A549 (cell line): ENCODE data around the gene CLK2. TPM values are rescaled to one million over a fixed set of nuclear protein-coding genes. Genes with fewer than 3 reads are reported as not detected.

Source experiments
- ATAC-seq, 2 experiments: fragments of 200-7000 bp in 1 of 2; fragments of >200 bp in 1 of 2; cut with Nextera tagmentation in 1 of 2; cut with Tn5 transposase in 1 of 2; 3 replicates each; pipeline versions ENCODE4 v1.8.0 to v1.9.1; 2018 to 2020; ENCODE audit warnings: mild to moderate bottlenecking in 1 of 2, moderate library complexity in 1 of 2
- CTCF ChIA-PET: fragments of 300-600 bp; sonication (Branson Sonifier 250); formaldehyde crosslinking; extraction: SDS; loops from one replicate; lab custom pipeline; 2021; ENCODE audit warnings: antibody characterized with exemption, inconsistent platforms; lab: Yijun Ruan, JAX
- POLR2A ChIA-PET: fragments of 350-600 bp; formaldehyde crosslinking; extraction: SDS; loops from one replicate; lab custom pipeline; 2021; ENCODE audit warnings: antibody characterized with exemption, inconsistent platforms; lab: Yijun Ruan, JAX
- DNase-seq, 2 experiments: peaks; one replicate each; pipeline versions ENCODE4 v3.0.0 to v3.0.0-alpha.2; 2011 to 2016; ENCODE audit warnings: low read depth in 1 of 2, low spot score in 1 of 2
- FAIRE-seq: peaks from 2 replicates; lab custom pipeline; 2011; peaks lifted over from hg19 to GRCh38; lab: Jason Lieb, UNC
- H3K27ac ChIP-seq, 2 experiments: fragments of >200 bp; sonication (Bioruptor Twin); formaldehyde crosslinking; 3 replicates each; pipeline ENCODE4 v1.5.1; 2016 to 2017
- H3K4me1 ChIP-seq: fragments of >200 bp; sonication (Bioruptor Twin); formaldehyde crosslinking; 3 replicates; pipeline ENCODE4 v1.6.1; 2016
- H3K4me2 ChIP-seq: fragments of >200 bp; sonication (Bioruptor Twin); formaldehyde crosslinking; 3 replicates; pipeline ENCODE4 v1.6.1; 2016
- H3K4me3 ChIP-seq: fragments of >200 bp; sonication (Bioruptor Twin); formaldehyde crosslinking; 3 replicates; pipeline ENCODE4 v1.5.1; 2016
- H3K9me3 ChIP-seq: fragments of >200 bp; sonication (Bioruptor Twin); formaldehyde crosslinking; 3 replicates; pipeline ENCODE4 v1.6.1; 2016
- CEBPB ChIP-seq, 2 experiments: fragments of >200 bp in 1 of 2; sonication (Bioruptor Twin) in 1 of 2; formaldehyde crosslinking in 1 of 2; IDR thresholded peaks; 2 replicates each; pipeline ENCODE4 v1.6.1; 2012 to 2016
- CHD2 ChIP-seq: fragments of 150-350 bp; IDR thresholded peaks from 2 replicates; pipeline ENCODE4 v1.6.1; 2014; ENCODE audit warnings: low read length; ENCODE audit not compliant: partially characterized antibody
- CHD4 ChIP-seq: fragments of 200-600 bp; sonication (generic); IDR thresholded peaks from 2 replicates; pipeline ENCODE4 v1.6.1; 2016; ENCODE audit warnings: antibody characterized with exemption, mild to moderate bottlenecking, borderline replicate concordance
- CTCF ChIP-seq: fragments of >200 bp; sonication (Bioruptor Twin); formaldehyde crosslinking; IDR thresholded peaks from 3 replicates; pipeline ENCODE4 v1.5.1; 2016
- E2F6 ChIP-seq: IDR thresholded peaks from 2 replicates; pipeline ENCODE4 v1.6.1; 2012; ENCODE audit warnings: low read depth, borderline replicate concordance
- EHMT2 ChIP-seq: fragments of 200-600 bp; sonication (generic); IDR thresholded peaks from 2 replicates; pipeline ENCODE4 v1.6.1; 2016; ENCODE audit warnings: antibody characterized with exemption, low read depth, mild to moderate bottlenecking, moderate library complexity
- EP300 ChIP-seq, 2 experiments: fragments of >200 bp; sonication (Bioruptor Twin); formaldehyde crosslinking; IDR thresholded peaks; 2 replicates in 1 of 2; 3 replicates in 1 of 2; pipeline ENCODE4 v1.6.1; 2016 to 2017
- FOSL2 ChIP-seq, 2 experiments: fragments of 450-650 bp in 1 of 2; fragments of >200 bp in 1 of 2; sonication (Bioruptor Twin) in 1 of 2; formaldehyde crosslinking; IDR thresholded peaks; 2 replicates each; pipeline versions ENCODE4 v1.5.0 to v1.6.1; 2016 to 2020; ENCODE audit warnings: mild to moderate bottlenecking in 1 of 2, moderate library complexity in 1 of 2
- FOXS1 ChIP-seq: fragments of 250-450 bp; sonication (Bioruptor Pico); IDR thresholded peaks from 2 replicates; pipeline ENCODE4 v1.5.0; 2020; ENCODE audit warnings: mild to moderate bottlenecking, moderate library complexity
- GATA3 ChIP-seq: IDR thresholded peaks from 2 replicates; pipeline ENCODE4 v1.6.1; 2012; ENCODE audit warnings: borderline replicate concordance
- HDAC2 ChIP-seq: fragments of 200-600 bp; sonication (generic); IDR thresholded peaks from 2 replicates; pipeline ENCODE4 v1.6.1; 2016
- HES2 ChIP-seq: fragments of >200 bp; sonication (Bioruptor Twin); formaldehyde crosslinking; IDR thresholded peaks from 2 replicates; pipeline ENCODE4 v1.6.1; 2016
- HMGXB4 ChIP-seq: fragments of 250-450 bp; sonication (Bioruptor Pico); IDR thresholded peaks from 2 replicates; pipeline ENCODE4 v1.5.0; 2021; ENCODE audit warnings: mild to moderate bottlenecking, moderate library complexity, borderline replicate concordance
- HOXB13 ChIP-seq: fragments of 250-450 bp; sonication (Bioruptor Pico); IDR thresholded peaks from 2 replicates; pipeline ENCODE4 v1.5.0; 2020; ENCODE audit warnings: low read depth, mild to moderate bottlenecking, moderate library complexity
- HOXB5 ChIP-seq: fragments of 250-450 bp; sonication (Bioruptor Pico); IDR thresholded peaks from 2 replicates; pipeline ENCODE4 v1.5.0; 2020; ENCODE audit warnings: mild to moderate bottlenecking, moderate library complexity
- JUNB ChIP-seq: fragments of >200 bp; sonication (Bioruptor Twin); formaldehyde crosslinking; IDR thresholded peaks from 2 replicates; pipeline ENCODE4 v1.6.1; 2016
- KDM1A ChIP-seq: fragments of 200-600 bp; sonication (generic); IDR thresholded peaks from 2 replicates; pipeline ENCODE4 v1.6.1; 2016; ENCODE audit warnings: low read depth, mild to moderate bottlenecking
- KDM5A ChIP-seq: fragments of 200-600 bp; sonication (generic); IDR thresholded peaks from 2 replicates; pipeline ENCODE4 v1.6.1; 2016; ENCODE audit warnings: antibody characterized with exemption, mild to moderate bottlenecking
- MAFK ChIP-seq: fragments of 450-650 bp; IDR thresholded peaks from 2 replicates; pipeline ENCODE4 v1.6.1; 2014; ENCODE audit not compliant: partially characterized antibody
- MAZ ChIP-seq: fragments of 150-350 bp; IDR thresholded peaks from 2 replicates; pipeline ENCODE4 v1.6.1; 2014; ENCODE audit warnings: antibody characterized with exemption, low read depth, low read length, borderline replicate concordance
- NFE2L2 ChIP-seq: fragments of 150-350 bp; conservative IDR thresholded peaks from 2 replicates; pipeline ENCODE4 v1.6.1; 2014; ENCODE audit warnings: low read length
- PHF8 ChIP-seq: fragments of 200-600 bp; sonication (generic); IDR thresholded peaks from 2 replicates; pipeline ENCODE4 v1.6.1; 2016; ENCODE audit warnings: low read depth, mild to moderate bottlenecking, antibody characterized with exemption, moderate library complexity, borderline replicate concordance
- POLR2A ChIP-seq: IDR thresholded peaks from 2 replicates; pipeline ENCODE4 v1.6.1; 2012; ENCODE audit warnings: mild to moderate bottlenecking, low read length
- POLR2AphosphoS2 ChIP-seq: conservative IDR thresholded peaks from 2 replicates; pipeline ENCODE4 v1.6.1; 2012; ENCODE audit warnings: low read length, improper control_type of control experiment, inconsistent platforms
- RARB ChIP-seq: fragments of 250-450 bp; sonication (Bioruptor Pico); IDR thresholded peaks from 2 replicates; pipeline ENCODE4 v1.8.0; 2021; ENCODE audit warnings: mild to moderate bottlenecking, moderate library complexity
- RFX5 ChIP-seq: fragments of 450-650 bp; IDR thresholded peaks from 2 replicates; pipeline ENCODE4 v1.7.1; 2014; ENCODE audit warnings: antibody characterized with exemption, mild to moderate bottlenecking, moderate library complexity
- TP53 ChIP-seq: fragments of 250-450 bp; sonication (Bioruptor Pico); IDR thresholded peaks from 2 replicates; pipeline ENCODE4 v1.5.0; 2021; ENCODE audit warnings: mild to moderate bottlenecking, moderate library complexity
- ZFP36 ChIP-seq: fragments of 450-650 bp; IDR thresholded peaks from 2 replicates; pipeline ENCODE4 v1.6.1; 2014; ENCODE audit warnings: borderline replicate concordance; ENCODE audit not compliant: partially characterized antibody
- WGBS: methylation state at CpG from one replicate; pipeline ENCODE4 v1.1.6; 2017; ENCODE audit errors: missing lambda C conversion rate; 5-methylcytosine and 5-hydroxymethylcytosine counted together
- polyA plus RNA-seq, 4 experiments: library from polyadenylated mRNA; depleted of rRNA in 3 of 4; stranded (reverse); fragments of >200 nt; fragmentation: RNase III in 1 of 4; extraction: RNeasy Plus Mini Kit Qiagen cat#74134 plus additional on column Dnase treatment in 1 of 4; gene quantifications; 2 replicates in 3 of 4; 3 replicates in 1 of 4; pipeline ENCODE4 v1.2.3, GENCODE V29; 2011 to 2017
- TF ChIP-seq, protein P1 (sequence below): IDR thresholded peaks from 2 replicates; pipeline ENCODE4 v1.6.1; 2012
- TF ChIP-seq, protein P2 (sequence below): fragments of 150-350 bp; IDR thresholded peaks from 2 replicates; pipeline ENCODE4 v1.6.1; 2014; ENCODE audit warnings: low read depth, mild to moderate bottlenecking, low read length

The CLK2 gene
- polyA plus RNA-seq, 2 of the 4 experiments (the other 2 are of a cell fraction), result 37.9 to 45.7 TPM

DNA sequence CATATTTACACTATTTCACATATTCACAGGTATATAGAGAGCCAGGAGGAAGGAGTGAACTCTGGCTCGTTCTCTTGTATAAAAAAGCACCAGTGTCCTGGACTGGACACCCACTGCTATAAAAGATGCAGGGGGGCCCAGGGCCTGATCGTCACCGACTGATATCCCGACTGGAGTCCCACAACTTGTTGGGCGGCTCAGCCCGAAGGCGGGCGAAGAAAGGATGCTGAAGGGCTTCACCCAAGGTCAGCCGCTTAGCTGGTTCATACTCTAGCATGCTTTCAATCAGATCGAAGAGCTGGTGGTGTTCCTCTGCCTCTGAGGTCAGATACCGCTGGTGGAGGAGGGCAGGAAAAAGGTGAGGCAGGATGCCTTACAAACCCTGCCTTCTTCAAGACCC is 10.2 kb downstream of the CLK2 start:
- H3K9me3 ChIP-seq, result no peaks in the 10 kb centered on the region
- peaks cover 14% of the 10 kb centered on the region for H3K4me1 ChIP-seq
- no peak for ATAC-seq
- ChIA-PET CTCF (interaction anchor here (1.0 to 16.5 kb wide), 4 partner anchors 13 to 61 kb away, joined by 3 to 326 read pairs (median 4); partner anchors contain the start of gene FDPS), POLR2A (interaction anchor here (0.9 kb wide), 1 partner anchor 10 kb away, joined by 5 read pairs; the partner anchor contains the start of gene CLK2)
- 95% methylated on average over 11 of the region's 11 CpGs for WGBS
- H3K27ac ChIP-seq, result peak overlapping the region in 1 of 2 experiments; percentile 97; a peak in 1 of 6 replicates
- no peak for FAIRE-seq
- TF ChIP-seq E2F6 (no peak), FOXS1 (CRISPR knock-in tag) (no peak), ZFP36 (no peak), JUNB (no peak), KDM5A (no peak), RFX5 (no peak), GATA3 (no peak), CHD2 (no peak), KDM1A (no peak), PHF8 (no peak), CEBPB (IDR thresholded peaks at IDR 0.05) (no peak), MAFK (no peak), HES2 (no peak), CTCF (no peak), NFE2L2 (no peak), HOXB5 (CRISPR knock-in tag) (no peak), HOXB13 (CRISPR knock-in tag) (no peak)
- TF ChIP-seq, protein P1, sequence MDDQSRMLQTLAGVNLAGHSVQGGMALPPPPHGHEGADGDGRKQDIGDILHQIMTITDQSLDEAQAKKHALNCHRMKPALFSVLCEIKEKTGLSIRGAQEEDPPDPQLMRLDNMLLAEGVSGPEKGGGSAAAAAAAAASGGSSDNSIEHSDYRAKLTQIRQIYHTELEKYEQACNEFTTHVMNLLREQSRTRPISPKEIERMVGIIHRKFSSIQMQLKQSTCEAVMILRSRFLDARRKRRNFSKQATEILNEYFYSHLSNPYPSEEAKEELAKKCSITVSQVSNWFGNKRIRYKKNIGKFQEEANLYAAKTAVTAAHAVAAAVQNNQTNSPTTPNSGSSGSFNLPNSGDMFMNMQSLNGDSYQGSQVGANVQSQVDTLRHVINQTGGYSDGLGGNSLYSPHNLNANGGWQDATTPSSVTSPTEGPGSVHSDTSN, result no peak
- no peak for DNase-seq
- peak overlapping the region; percentile 91; the same call in 1 of the 3 replicates for H3K4me2 ChIP-seq
- no peak overlapping the region for H3K4me3 ChIP-seq

- Histone ChIP-seq H3K4me2 (peak within 1 kb of the TSS; percentile 98), H3K4me1 (peaks cover 14% of the 10 kb centered on the region), H3K27ac (peak within 1 kb of the TSS; percentile 88 to 97), H3K4me3 (peak within 1 kb of the TSS; percentile 86), H3K9me3 (no peaks in the 10 kb centered on the region)
- ATAC-seq (peak; percentile 96 to 98), FAIRE-seq (no peak), DNase-seq (peak; percentile 99 to 100)
- ChIA-PET POLR2A (interaction anchor here (0.6 to 1.8 kb wide), 5 partner anchors 11 to 348 kb away, joined by 3 to 25 read pairs (median 4); partner anchors contain the start of genes CLK2, FDPS and MSTO1), CTCF (interaction anchor here (0.7 to 16.5 kb wide), 3 partner anchors 12 to 60 kb away, joined by 3 to 326 read pairs (median 3); no protein-coding TSS in a partner anchor)
- under 1% methylated on average over 36 of the region's 47 CpGs for WGBS
- TF ChIP-seq FOSL2 (IDR thresholded peaks at IDR 0.05), result no peak
- TF ChIP-seq FOSL2 (CRISPR knock-in tag; IDR thresholded peaks at IDR 0.05), result no peak
- TF ChIP-seq CEBPB (IDR thresholded peaks at IDR 0.05), result no peak
- TF ChIP-seq, protein P2, sequence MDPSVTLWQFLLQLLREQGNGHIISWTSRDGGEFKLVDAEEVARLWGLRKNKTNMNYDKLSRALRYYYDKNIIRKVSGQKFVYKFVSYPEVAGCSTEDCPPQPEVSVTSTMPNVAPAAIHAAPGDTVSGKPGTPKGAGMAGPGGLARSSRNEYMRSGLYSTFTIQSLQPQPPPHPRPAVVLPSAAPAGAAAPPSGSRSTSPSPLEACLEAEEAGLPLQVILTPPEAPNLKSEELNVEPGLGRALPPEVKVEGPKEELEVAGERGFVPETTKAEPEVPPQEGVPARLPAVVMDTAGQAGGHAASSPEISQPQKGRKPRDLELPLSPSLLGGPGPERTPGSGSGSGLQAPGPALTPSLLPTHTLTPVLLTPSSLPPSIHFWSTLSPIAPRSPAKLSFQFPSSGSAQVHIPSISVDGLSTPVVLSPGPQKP, result no peak
- TF ChIP-seq HMGXB4 (CRISPR knock-in tag), result no peak
- TF ChIP-seq EP300 (IDR thresholded peaks at IDR 0.05), result no peak
- peak; percentile 86 for TF ChIP-seq POLR2AphosphoS2
- TF ChIP-seq RFX5, result no peak
- TF ChIP-seq EHMT2, result no peak
- TF ChIP-seq RARB (CRISPR knock-in tag), result peak; percentile 59; the same call in 1 of the 2 replicates
- no peak for TF ChIP-seq CHD4
- no peak for TF ChIP-seq GATA3
- no peak for TF ChIP-seq FOXS1 (CRISPR knock-in tag)
- no peak for TF ChIP-seq MAZ
- no peak for TF ChIP-seq TP53 (CRISPR knock-in tag)
- TF ChIP-seq HDAC2, result no peak
- TF ChIP-seq POLR2A, result peak; percentile 84
Observed at GRCh38 chr1:155261852-155262673, 11.2 kb downstream of the CLK2 start, which contains the start of gene SCAMP3. Gene SCAMP3 (minus strand): TSS chr1:155262360. CDS start chr1:155262151, 209 bp downstream.
